GM23338 (cell line): Measurements from ENCODE around the gene IFIT1B. TPM values are rescaled to one million over a fixed set of nuclear protein-coding genes. Genes with fewer than 3 reads are reported as not detected.
"Not testable (repeated sequence)": the region's sequence is repeated elsewhere in the genome, so short reads cannot be mapped to it uniquely, and the experiment has no call there.

ENCODE experiments used
- ATAC-seq: fragments of 200-7000 bp; cut with Tn5 transposase; 3 replicates; pipeline ENCODE4 v1.9.1; 2020
- DNase-seq: peaks from one replicate; pipeline ENCODE4 v3.0.0-alpha.2; 2015; ENCODE audit warnings: low spot score
- H2AFZ ChIP-seq: fragments of 200-600 bp; sonication (generic); 2 replicates; pipeline ENCODE4 v1.8.0; 2016; ENCODE audit warnings: antibody characterized with exemption, mild to moderate bottlenecking, moderate library complexity
- H3F3A ChIP-seq: fragments of 200-600 bp; sonication (generic); replicated peaks from 2 replicates; pipeline ENCODE4 v1.8.0; 2017; ENCODE audit warnings: antibody characterized with exemption, mixed run types, low read depth
- H3K27ac ChIP-seq: fragments of 200-600 bp; sonication (generic); 2 replicates; pipeline ENCODE4 v1.6.1; 2016; ENCODE audit warnings: low read depth
- H3K27me3 ChIP-seq: fragments of 200-600 bp; sonication (generic); 2 replicates; pipeline ENCODE4 v1.8.0; 2016; ENCODE audit warnings: mild to moderate bottlenecking, mixed run types, moderate library complexity; ENCODE audit not compliant: insufficient read depth
- H3K36me3 ChIP-seq: fragments of 200-600 bp; sonication (generic); 2 replicates; pipeline ENCODE4 v1.8.0; 2016; ENCODE audit warnings: mild to moderate bottlenecking; ENCODE audit not compliant: insufficient read depth
- H3K4me1 ChIP-seq: fragments of 200-600 bp; sonication (generic); 2 replicates; pipeline ENCODE4 v1.8.0; 2016; ENCODE audit warnings: mild to moderate bottlenecking, moderate library complexity; ENCODE audit not compliant: insufficient read depth
- H3K4me2 ChIP-seq: fragments of 200-600 bp; sonication (generic); 2 replicates; pipeline ENCODE4 v1.7.1; 2017; ENCODE audit warnings: mixed run types
- H3K4me3 ChIP-seq: fragments of 200-600 bp; sonication (generic); 2 replicates; pipeline ENCODE4 v1.6.1; 2016; ENCODE audit warnings: mixed run types
- H3K79me2 ChIP-seq: fragments of 200-600 bp; sonication (generic); replicated peaks from 2 replicates; pipeline ENCODE4 v1.8.0; 2017; ENCODE audit warnings: mild to moderate bottlenecking; ENCODE audit not compliant: insufficient read depth
- H3K9me2 ChIP-seq: fragments of 200-600 bp; sonication (generic); 2 replicates; pipeline ENCODE4 v1.8.0; 2017; ENCODE audit not compliant: insufficient read depth
- H4K20me1 ChIP-seq: fragments of 200-600 bp; sonication (generic); replicated peaks from 2 replicates; pipeline ENCODE4 v1.8.0; 2017; ENCODE audit warnings: mild to moderate bottlenecking; ENCODE audit not compliant: insufficient read depth
- H3K27ac Mint-ChIP-seq: 2 replicates; pipeline ENCODE4 v1.8.0; 2020; ENCODE audit warnings: inconsistent platforms, mild to moderate bottlenecking, moderate library complexity, mixed read lengths
- H3K27me3 Mint-ChIP-seq: 3 replicates; pipeline ENCODE4 v1.8.0; 2022; ENCODE audit warnings: low read depth, mild to moderate bottlenecking, moderate library complexity, mixed read lengths, inconsistent platforms; ENCODE audit not compliant: insufficient read depth, poor library complexity
- H3K36me3 Mint-ChIP-seq: 3 replicates; pipeline ENCODE4 v1.8.0; 2021; ENCODE audit warnings: low read depth, mild to moderate bottlenecking, inconsistent platforms, moderate library complexity, mixed read lengths
- H3K4me1 Mint-ChIP-seq: 3 replicates; pipeline ENCODE4 v1.8.0; 2020; ENCODE audit warnings: mild to moderate bottlenecking, inconsistent platforms, mixed read lengths
- H3K4me3 Mint-ChIP-seq: 3 replicates; pipeline ENCODE4 v1.8.0; 2021; ENCODE audit warnings: moderate library complexity, mild to moderate bottlenecking, inconsistent platforms, mixed read lengths
- H3K9me3 Mint-ChIP-seq: 3 replicates; pipeline ENCODE4 v1.8.0; 2020; ENCODE audit warnings: moderate library complexity, mild to moderate bottlenecking, inconsistent platforms, mixed read lengths
- CREB1 ChIP-seq: fragments of 250-450 bp; sonication (Bioruptor Pico); IDR thresholded peaks from 2 replicates; pipeline ENCODE4 v1.5.0; 2020; ENCODE audit warnings: low read depth, mild to moderate bottlenecking, moderate library complexity
- EZH2 ChIP-seq: fragments of 200-600 bp; sonication (generic); IDR thresholded peaks from one replicate; pipeline ENCODE4 v1.8.0; 2017; ENCODE audit warnings: antibody characterized with exemption, mild to moderate bottlenecking, low read depth; ENCODE audit not compliant: unreplicated experiment
- EZH2phosphoT487 ChIP-seq: fragments of 200-600 bp; sonication (generic); IDR thresholded peaks from one replicate; pipeline ENCODE4 v1.8.1; 2018; ENCODE audit warnings: antibody characterized with exemption; ENCODE audit not compliant: unreplicated experiment
- JUNB ChIP-seq: IDR thresholded peaks from one replicate; pipeline ENCODE4 v1.6.1; 2016; ENCODE audit warnings: antibody characterized with exemption; ENCODE audit not compliant: unreplicated experiment
- POLR2AphosphoS5 ChIP-seq: IDR thresholded peaks from 2 replicates; pipeline ENCODE4 v1.6.1; 2016; ENCODE audit warnings: antibody characterized with exemption, low read depth
- STAT1 ChIP-seq: IDR thresholded peaks from one replicate; pipeline ENCODE4 v1.6.1; 2016; ENCODE audit warnings: antibody characterized with exemption; ENCODE audit not compliant: unreplicated experiment
- ZNF114 ChIP-seq: fragments of 250-450 bp; sonication (Bioruptor Pico); IDR thresholded peaks from 2 replicates; pipeline ENCODE4 v1.5.0; 2020; ENCODE audit warnings: mild to moderate bottlenecking, moderate library complexity
- ZNF462 ChIP-seq: fragments of 250-450 bp; sonication (Bioruptor Pico); IDR thresholded peaks from 2 replicates; pipeline ENCODE4 v1.5.0; 2020; ENCODE audit warnings: mild to moderate bottlenecking, moderate library complexity
- polyA plus RNA-seq: library from polyadenylated mRNA; unstranded; fragments of >200 nt; fragmentation: Nextera tagmentation; extraction: Ambion mirVana; gene quantifications from 2 replicates; pipeline ENCODE4 v1.2.1, GENCODE V29; 2016
- total RNA-seq: library from RNA; depleted of rRNA; stranded (reverse); fragments of >200 nt; shearing (Covaris generic); gene quantifications from 2 replicates; pipeline ENCODE4 v1.2.3, GENCODE V29; 2014

IFIT1B gene
- total and polyA plus RNA-seq, 2 experiments from 2014 or later: 0.10 TPM; not detected in 1

- no peaks in the 10 kb centered on the region for H3F3A ChIP-seq
- no peaks in the 10 kb centered on the region for H3K27me3 Mint-ChIP-seq
- H3K79me2 ChIP-seq: no peaks in the 10 kb centered on the region
- no peaks in the 10 kb centered on the region for H3K9me3 Mint-ChIP-seq
- H3K27ac ChIP-seq: no peak overlapping the region
- no peak overlapping the region for H3K4me2 ChIP-seq
- no peaks in the 10 kb centered on the region for H3K27me3 ChIP-seq
- TF ChIP-seq STAT1 (no peak), POLR2AphosphoS5 (no peak), JUNB (no peak), ZNF114 (CRISPR knock-in tag) (no peak), EZH2phosphoT487 (no peak), CREB1 (CRISPR knock-in tag) (no peak), EZH2 (no peak), ZNF462 (CRISPR knock-in tag) (no peak)
- peaks cover 11% of the 10 kb centered on the region for H3K4me1 ChIP-seq
- H4K20me1 ChIP-seq: no peaks in the 10 kb centered on the region
- no peak overlapping the region for H3K27ac Mint-ChIP-seq
- DNase-seq: no peak
- H3K4me3 Mint-ChIP-seq: no peak overlapping the region
- ATAC-seq: no peak
- peaks cover 11% of the 10 kb centered on the region; the same call in 2 of the 3 replicates for H3K4me1 Mint-ChIP-seq
- H3K36me3 Mint-ChIP-seq: no peaks in the 10 kb centered on the region
- H3K36me3 ChIP-seq: no peaks in the 10 kb centered on the region
- H3K9me2 ChIP-seq: no peaks in the 10 kb centered on the region
- H2AFZ ChIP-seq: no peak overlapping the region
- no peak overlapping the region for H3K4me3 ChIP-seq
Observed at GRCh38 chr10:89390476-89391225, 12.8 kb downstream of the IFIT1B start.

- not testable (repeated sequence) for H3K27ac ChIP-seq, H3K79me2 ChIP-seq, ATAC-seq, H3K36me3 ChIP-seq, H4K20me1 ChIP-seq, DNase-seq, H3K4me1 Mint-ChIP-seq, H3K27ac Mint-ChIP-seq, H3K4me3 Mint-ChIP-seq, H3K9me3 Mint-ChIP-seq, H3K4me3 ChIP-seq, H2AFZ ChIP-seq, H3K36me3 Mint-ChIP-seq, H3K27me3 ChIP-seq, H3K27me3 Mint-ChIP-seq, H3F3A ChIP-seq, H3K4me2 ChIP-seq, H3K9me2 ChIP-seq, H3K4me1 ChIP-seq
Observed at GRCh38 chr10:89391226-89391576, 13.3 kb downstream of the IFIT1B start.
